Endothelial cell of umbilical vein (primary cell): ENCODE measurements around the gene POU2AF3. TPM values are rescaled to one million over a fixed set of nuclear protein-coding genes. Genes with fewer than 3 reads are reported as not detected.

Experiments
- BruUV-seq: library from RNA; stranded (reverse); fragments of 400-500 nt; replicated peaks from 2 replicates; lab custom pipeline; 2021; lab: Mats Ljungman, UMichigan
- CTCF ChIA-PET: fragments of 300-600, 350-600 bp; sonication (Branson Sonifier 250); formaldehyde crosslinking; loops from one replicate; lab custom pipeline; 2021; ENCODE audit warnings: antibody characterized with exemption, inconsistent platforms; lab: Charles Lee
- POLR2A ChIA-PET: fragments of 300-600, 350-600 bp; sonication (Branson Sonifier 250); formaldehyde crosslinking; loops from one replicate; lab custom pipeline; 2021; ENCODE audit warnings: antibody characterized with exemption, inconsistent platforms; lab: Charles Lee
- DNase-seq: peaks from one replicate; pipeline ENCODE4 v3.0.0-alpha.2; 2011; ENCODE audit warnings: low read depth, low spot score
- FAIRE-seq: peaks from 2 replicates; lab custom pipeline; 2011; peaks lifted over from hg19 to GRCh38; lab: Jason Lieb, UNC
- H2AFZ ChIP-seq: 2 replicates; pipeline ENCODE4 v1.6.0; 2012; ENCODE audit warnings: low read depth, low read length, control low read depth, inconsistent platforms
- H3K27ac ChIP-seq: 2 replicates; pipeline ENCODE4 v1.5.1; 2011; ENCODE audit warnings: low read depth, mild to moderate bottlenecking, control low read depth, low read length, moderate library complexity; ENCODE audit not compliant: insufficient read depth
- H3K27me3 ChIP-seq, 2 experiments: 2 replicates each; pipeline versions ENCODE4 v1.6.0 to v1.6.1; 2011; ENCODE audit warnings: low read length in 2 of 2, mixed read lengths in 1 of 2; ENCODE audit not compliant: control insufficient read depth in 2 of 2, insufficient read depth in 2 of 2
- H3K36me3 ChIP-seq, 2 experiments: 2 replicates in 1 of 2; 3 replicates in 1 of 2; pipeline ENCODE4 v1.5.1; 2011; ENCODE audit warnings: low read length in 2 of 2, mild to moderate bottlenecking in 1 of 2, moderate library complexity in 1 of 2; ENCODE audit not compliant: control insufficient read depth in 2 of 2, insufficient read depth in 2 of 2; ENCODE audit errors: extremely low read depth in 1 of 2
- H3K4me1 ChIP-seq: 3 replicates; pipeline ENCODE4 v1.5.1; 2011; ENCODE audit warnings: mild to moderate bottlenecking, low read length; ENCODE audit not compliant: control insufficient read depth, insufficient read depth; ENCODE audit errors: extremely low read depth
- H3K4me2 ChIP-seq: 2 replicates; pipeline ENCODE4 v1.6.1; 2011; ENCODE audit warnings: low read length, control low read depth, mixed read lengths; ENCODE audit not compliant: insufficient read depth
- H3K4me3 ChIP-seq, 3 experiments: fragments of 200-600 bp in 1 of 3; sonication (generic), shearing (Covaris generic) in 1 of 3; replicated peaks in 1 of 3; 2 replicates each; pipeline ENCODE4 v1.5.1; 2011 to 2016; ENCODE audit warnings: control low read depth in 3 of 3, low read length in 3 of 3, mild to moderate bottlenecking in 2 of 3, inconsistent platforms in 1 of 3, low read depth in 1 of 3, moderate library complexity in 1 of 3; ENCODE audit not compliant: insufficient read depth in 1 of 3
- H3K79me2 ChIP-seq: 2 replicates; pipeline ENCODE4 v1.6.0; 2012; ENCODE audit warnings: low read length, inconsistent platforms; ENCODE audit not compliant: control insufficient read depth, insufficient read depth
- H3K9ac ChIP-seq: replicated peaks from 2 replicates; pipeline ENCODE3; 2011; ENCODE audit warnings: low read length, control low read depth; ENCODE audit not compliant: insufficient read depth; ENCODE audit errors: extremely low read depth
- H3K9me1 ChIP-seq: replicated peaks from 3 replicates; pipeline ENCODE4 v1.6.0; 2011; ENCODE audit warnings: mild to moderate bottlenecking, low read length; ENCODE audit not compliant: control insufficient read depth, insufficient read depth; ENCODE audit errors: extremely low read depth
- H3K9me3 ChIP-seq: replicated peaks from 2 replicates; pipeline ENCODE4 v1.5.1; 2012; ENCODE audit warnings: low read length, inconsistent platforms; ENCODE audit not compliant: control insufficient read depth, insufficient read depth
- H4K20me1 ChIP-seq: replicated peaks from 2 replicates; pipeline ENCODE3; 2011; ENCODE audit warnings: mild to moderate bottlenecking, low read length; ENCODE audit not compliant: control insufficient read depth, insufficient read depth; ENCODE audit errors: extremely low read depth
- CTCF ChIP-seq, 2 donors: IDR thresholded peaks; 1 replicate in 1 of 2; 2 replicates in 1 of 2; pipeline ENCODE4 v1.5.1; 2011; ENCODE audit warnings: low read length in 2 of 2, mild to moderate bottlenecking in 2 of 2, moderate library complexity in 2 of 2, control low read depth in 1 of 2, inconsistent platforms in 1 of 2, low read depth in 1 of 2; ENCODE audit not compliant: insufficient read depth in 1 of 2; ENCODE audit errors: extremely low read depth in 1 of 2
- EZH2 ChIP-seq: IDR thresholded peaks from 2 replicates; pipeline ENCODE4 v1.6.1; 2012; ENCODE audit warnings: borderline replicate concordance, low read depth, mild to moderate bottlenecking, moderate library complexity, low read length, inconsistent platforms; ENCODE audit not compliant: severe bottlenecking
- FOS ChIP-seq: IDR thresholded peaks from 2 replicates; pipeline ENCODE4 v1.6.1; 2011; ENCODE audit warnings: mild to moderate bottlenecking, low read length, moderate library complexity, borderline replicate concordance; ENCODE audit not compliant: insufficient read depth
- GATA2 ChIP-seq: IDR thresholded peaks from 2 replicates; pipeline ENCODE4 v1.7.0; 2011; ENCODE audit warnings: low read depth, mild to moderate bottlenecking, moderate library complexity, mixed read lengths, low read length; ENCODE audit not compliant: insufficient read length, insufficient read depth
- JUN ChIP-seq: IDR thresholded peaks from 2 replicates; pipeline ENCODE4 v1.6.1; 2011; ENCODE audit warnings: borderline replicate concordance, low read depth; ENCODE audit not compliant: insufficient read length, insufficient read depth
- MAX ChIP-seq: IDR thresholded peaks from 2 replicates; pipeline ENCODE4 v1.6.1; 2011; ENCODE audit not compliant: insufficient read depth, insufficient read length
- MYC ChIP-seq: IDR thresholded peaks from one replicate; pipeline ENCODE4 v1.6.1; 2011; ENCODE audit warnings: mild to moderate bottlenecking, low read depth, low read length
- POLR2A ChIP-seq: IDR thresholded peaks from 2 replicates; pipeline ENCODE4 v1.6.1; 2012; ENCODE audit warnings: low read depth, mild to moderate bottlenecking, control low read depth, low read length
- POLR2AphosphoS5 ChIP-seq: IDR thresholded peaks from 2 replicates; pipeline ENCODE4 v1.6.1; 2012; ENCODE audit warnings: low read depth, mild to moderate bottlenecking, control low read depth, low read length, moderate library complexity; ENCODE audit not compliant: insufficient read depth
- dilution Hi-C: fragments of 300-500 bp; cut with MboI; formaldehyde crosslinking; loops from one replicate; pipeline ENCODE4 v1.15.0; 2019; ENCODE audit warnings: low sequenced_read_pairs; ENCODE audit not compliant: extremely low pct_ligation_motif_present
- intact Hi-C: fragments of 100-400 bp; cut with micrococcal nuclease; formaldehyde crosslinking; loops from one replicate; pipeline ENCODE4 v1.10.0; 2022
- polyA plus RNA-seq, 4 experiments: library from polyadenylated mRNA; depleted of rRNA in 3 of 4; stranded (reverse) in 3 of 4; unstranded in 1 of 4; fragments of >200 nt; gene quantifications; 2 replicates each; pipeline versions ENCODE4 v1.2.1 to v1.2.3, GENCODE V29; 2011 to 2012; ENCODE audit warnings: missing spikeins in 1 of 4
- total RNA-seq: library from RNA; stranded (reverse); gene quantifications from 2 replicates; pipeline ENCODE4 v1.2.3, GENCODE V29; 2021

POU2AF3 gene
- total and polyA plus RNA-seq, 2 donors (not counting 3 experiments of a cell fraction or from before 2014, with no cell fraction given) = not detected

- CTCF ChIA-PET = no interaction called here
- FAIRE-seq = no peak
- BruUV-seq = no TSS peak
These were observed 55.6 kb downstream of the POU2AF3 start for GRCh38 chr11:111353776-111354600.

GRCh38 chr11:111354601-111354891 lies 56.2 kb downstream of the POU2AF3 start:
- no peak overlapping the region for H2AFZ ChIP-seq
- CTCF ChIA-PET = no interaction called here
- H3K4me1 ChIP-seq = no peaks in the 10 kb centered on the region
- intact Hi-C loops (no loop called here), dilution Hi-C loops (no loop called here)
- H3K9ac ChIP-seq = no peak overlapping the region
- no peaks in the 10 kb centered on the region for H4K20me1 ChIP-seq
- H3K4me2 ChIP-seq = no peak overlapping the region
- H3K36me3 ChIP-seq = no peaks in the 10 kb centered on the region
- no peak overlapping the region for H3K4me3 ChIP-seq
- H3K9me3 ChIP-seq = no peaks in the 10 kb centered on the region
- FAIRE-seq = no peak
- H3K9me1 ChIP-seq = no peaks in the 10 kb centered on the region
- no peaks in the 10 kb centered on the region for H3K79me2 ChIP-seq
- POLR2A ChIA-PET = no interaction called here
- no peak overlapping the region for H3K27ac ChIP-seq
- no peaks in the 10 kb centered on the region for H3K27me3 ChIP-seq
- no peak for TF ChIP-seq EZH2
- no peak for TF ChIP-seq MAX
- TF ChIP-seq POLR2AphosphoS5 = no peak
- TF ChIP-seq GATA2 = no peak
- no peak for TF ChIP-seq MYC
- TF ChIP-seq FOS = no peak
- no peak for TF ChIP-seq POLR2A
- no peak for TF ChIP-seq JUN
- TF ChIP-seq CTCF (IDR thresholded peaks at IDR 0.05; ENCODE audit: extremely low read depth in 1 of 2, insufficient read depth in 1 of 2, low read depth in 1 of 2, low read length in 2 of 2) = no peak
- BruUV-seq = no TSS peak
- no peak for DNase-seq

More at GRCh38 chr11:111353776-111354600, 55.6 kb downstream of the POU2AF3 start:
- H3K79me2 ChIP-seq = no peaks in the 10 kb centered on the region
- no peak overlapping the region for H2AFZ ChIP-seq
- dilution Hi-C loops = no loop called here
- intact Hi-C loops = no loop called here
- no peaks in the 10 kb centered on the region for H3K4me1 ChIP-seq
- H3K36me3 ChIP-seq = no peaks in the 10 kb centered on the region
- H3K27ac ChIP-seq = no peak overlapping the region
- no peaks in the 10 kb centered on the region for H4K20me1 ChIP-seq
- no peak overlapping the region for H3K4me2 ChIP-seq
- no peak overlapping the region for H3K4me3 ChIP-seq
- H3K9me3 ChIP-seq = no peaks in the 10 kb centered on the region
- no peak overlapping the region for H3K9ac ChIP-seq
- DNase-seq = no peak
- no peaks in the 10 kb centered on the region for H3K9me1 ChIP-seq
- POLR2A ChIA-PET = no interaction called here
- TF ChIP-seq FOS (no peak), POLR2AphosphoS5 (no peak), MAX (no peak)
- no peaks in the 10 kb centered on the region for H3K27me3 ChIP-seq
